ENCODE measurements around the gene RIPPLY2.

- TF ChIP-seq GABPA (IDR thresholded peaks at IDR 0.05 in 1 of 2, conservative IDR thresholded peaks at IDR 0.05 in 1 of 2) (no peak), RXRA (IDR thresholded peaks at IDR 0.05) (no peak), TAF1 (conservative IDR thresholded peaks at IDR 0.05) (no peak), CTCF (IDR thresholded peaks at IDR 0.05; ENCODE audit: low read depth, low read length, missing input control) (no peak), JUND (IDR thresholded peaks at IDR 0.05) (no peak)
These were observed 22.7 kb downstream of the RIPPLY2 start for GRCh38 chr6:83875843-83876242.

Data from liver (tissue), 3 donors.